GM18511 (cell line): Measurements from ENCODE around the gene TFCP2.

Experiments
- ATAC-seq: cut with Tn5 transposase; IDR thresholded peaks from one replicate; pipeline ENCODE4 v1.9.1; 2021; ENCODE audit warnings: mild to moderate bottlenecking, moderate library complexity; ENCODE audit not compliant: unreplicated experiment

The TFCP2 gene

GRCh38 chr12:51160814-51161459 lies 12.0 kb downstream of the TFCP2 start:
- no peak for ATAC-seq

DNA sequence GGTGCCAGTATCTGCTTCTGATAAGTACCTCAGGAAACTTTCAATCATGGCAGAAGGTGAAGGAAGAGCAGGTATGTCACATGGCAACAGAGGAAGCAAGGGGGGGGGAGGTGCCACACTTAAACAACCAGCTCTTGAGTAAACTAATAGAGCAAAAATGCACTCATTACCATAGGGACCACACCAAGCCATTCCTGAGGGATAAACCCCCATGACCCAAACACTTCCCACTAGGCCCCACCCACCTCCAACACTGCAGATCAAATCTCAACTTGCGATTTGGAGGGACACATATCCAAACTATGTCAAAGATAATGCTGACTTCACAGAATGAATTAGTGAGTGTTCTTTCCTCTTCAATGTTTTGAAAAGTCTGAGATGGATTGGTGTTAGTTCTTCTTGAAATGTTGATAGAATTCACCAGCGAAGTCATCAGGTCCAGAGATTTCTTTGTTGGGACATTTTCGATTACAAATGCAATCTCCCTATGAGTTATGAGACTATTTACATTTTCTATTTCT lies 16.6 kb downstream of the TFCP2 start:
- no peak for ATAC-seq

DNA sequence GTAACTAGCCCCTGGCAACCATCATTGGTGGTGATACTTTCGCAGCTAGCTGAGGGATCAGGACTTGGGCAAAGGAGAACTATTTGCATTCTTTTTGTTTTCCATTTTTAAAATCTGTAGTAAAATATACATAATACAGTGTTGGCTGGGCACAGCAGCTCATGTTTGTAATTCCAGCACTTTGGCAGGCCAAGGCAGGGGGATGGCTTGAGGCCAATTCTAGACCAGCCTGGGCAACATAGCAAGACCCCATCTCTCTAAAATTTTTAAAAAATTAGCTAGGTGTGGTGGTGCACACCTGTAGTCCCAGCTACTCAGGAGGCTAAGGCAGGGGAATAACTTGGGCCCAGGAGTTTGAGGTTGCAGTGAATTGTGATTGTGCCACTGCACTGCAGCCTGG lies 20.0 kb downstream of the TFCP2 start:
- ATAC-seq, result no peak

- ATAC-seq, result no peak
These were observed 22.2 kb downstream of the TFCP2 start for GRCh38 chr12:51150777-51151176.

GRCh38 chr12:51147309-51147708 lies 25.6 kb downstream of the TFCP2 start:
- no peak for ATAC-seq

- no peak for ATAC-seq
These were observed 33.6 kb downstream of the TFCP2 start for GRCh38 chr12:51139292-51139844.

DNA sequence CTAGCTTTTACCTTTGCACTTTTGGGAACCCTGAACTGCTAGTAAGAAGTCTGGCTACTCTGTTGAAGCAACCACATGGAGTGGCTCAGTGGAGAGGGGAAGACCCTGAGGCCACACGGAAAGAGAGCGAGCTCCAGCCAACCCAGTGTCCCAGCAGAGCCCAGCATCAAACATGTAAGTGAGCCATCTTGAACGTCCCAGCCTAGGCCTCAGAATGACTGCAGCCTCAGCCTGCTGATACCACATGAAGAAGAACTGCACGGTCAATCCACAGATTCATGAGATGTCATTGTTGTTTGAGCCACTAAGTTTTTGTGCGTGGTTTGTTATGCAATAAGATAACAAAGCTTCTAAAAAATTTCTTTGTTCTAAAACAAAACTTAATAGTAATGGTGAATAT lies 40.2 kb downstream of the TFCP2 start:
- ATAC-seq, result no peak

GRCh38 chr12:51131745-51132521 lies 41.0 kb downstream of the TFCP2 start:
- no peak for ATAC-seq

DNA sequence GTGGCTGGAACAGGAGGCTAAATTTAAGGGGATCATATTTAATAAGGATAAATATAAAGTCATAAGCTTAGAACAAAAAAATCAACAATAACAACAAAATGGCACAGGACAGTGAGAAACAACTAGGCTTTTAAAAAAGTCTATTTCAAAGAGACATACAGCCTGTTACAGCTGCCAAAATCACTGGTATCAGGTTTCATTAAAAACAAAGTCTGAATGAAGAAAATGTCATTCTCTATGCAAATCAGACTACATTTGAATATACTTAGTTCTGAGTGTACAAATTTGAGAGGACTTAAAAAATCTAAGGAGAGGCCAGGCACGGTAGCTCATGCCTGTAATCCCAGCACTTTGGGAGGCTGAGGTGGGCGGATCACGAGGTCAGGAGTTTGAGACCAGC lies 44.0 kb downstream of the TFCP2 start:
- ATAC-seq, result no peak

DNA sequence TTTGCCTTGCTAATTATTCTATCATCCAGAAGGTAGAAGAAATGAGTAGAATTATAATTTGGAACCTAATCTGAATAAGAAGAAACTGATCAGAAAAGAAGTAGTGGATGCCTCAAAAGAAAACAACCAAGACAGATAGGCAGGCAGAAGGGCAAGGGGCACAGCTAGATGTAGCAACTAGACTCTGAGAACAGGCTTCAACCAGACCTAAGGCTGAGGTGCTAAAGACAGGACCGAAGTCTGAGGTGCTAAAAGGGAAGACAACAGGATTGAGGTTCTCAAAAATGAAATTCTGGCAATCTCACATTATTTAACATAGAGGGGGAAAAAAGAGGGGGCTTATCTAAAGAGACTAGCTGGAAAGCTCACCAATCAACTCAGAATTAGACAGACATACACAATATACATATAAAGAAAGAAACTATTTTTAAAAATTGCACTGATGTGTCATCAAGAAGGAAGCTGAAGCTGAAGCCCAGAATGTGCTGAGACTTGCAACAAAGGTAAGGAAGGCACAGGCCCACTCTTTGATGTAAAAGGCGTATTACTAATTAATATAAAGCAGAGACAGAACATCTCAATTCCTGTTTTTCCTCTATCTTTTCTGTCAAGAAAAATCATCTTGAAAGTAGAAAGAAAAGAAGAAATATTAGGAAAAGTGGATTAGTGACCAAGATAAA lies 45.7 kb downstream of the TFCP2 start:
- no peak for ATAC-seq

DNA sequence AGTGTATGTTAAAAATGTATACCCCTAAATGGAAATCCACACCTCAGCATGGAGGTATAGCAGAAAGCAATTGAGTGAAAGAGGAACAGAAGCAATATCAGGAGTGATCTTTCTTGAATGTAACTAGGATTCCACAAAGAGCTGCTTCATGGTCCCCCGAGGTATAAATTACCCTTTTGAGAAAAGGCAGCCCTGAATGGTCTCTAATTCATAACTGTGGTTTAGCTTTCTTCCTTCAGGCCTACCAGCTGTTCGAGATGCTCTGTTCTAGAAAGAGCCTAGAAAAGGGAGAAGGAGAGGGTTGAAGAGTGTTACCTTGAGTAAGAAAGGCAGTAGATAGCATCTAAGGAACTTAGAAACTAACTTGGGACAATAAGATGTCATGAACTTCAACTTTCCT lies 46.6 kb downstream of the TFCP2 start:
- ATAC-seq, result no peak

DNA sequence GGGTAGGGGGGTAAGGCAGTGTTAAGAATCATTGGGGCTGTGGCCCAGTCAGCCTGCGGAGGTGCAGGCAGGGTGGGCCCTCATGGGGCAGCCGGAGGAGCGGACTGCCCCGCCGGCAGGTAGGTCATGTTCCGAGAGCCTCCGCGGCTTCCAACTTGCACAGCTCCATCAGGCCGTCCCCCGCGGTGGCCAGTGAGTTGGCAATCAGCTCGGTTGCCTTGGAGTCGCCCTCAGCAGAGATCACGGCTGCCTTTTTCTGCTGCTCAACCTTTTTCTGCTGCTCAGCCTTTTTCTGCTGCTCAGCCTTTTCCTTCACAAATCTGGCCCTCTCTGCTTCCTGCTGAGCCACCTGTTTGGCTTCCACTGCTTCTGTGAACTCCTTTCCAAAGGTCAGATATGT lies 48.4 kb downstream of the TFCP2 start:
- no peak for ATAC-seq

DNA sequence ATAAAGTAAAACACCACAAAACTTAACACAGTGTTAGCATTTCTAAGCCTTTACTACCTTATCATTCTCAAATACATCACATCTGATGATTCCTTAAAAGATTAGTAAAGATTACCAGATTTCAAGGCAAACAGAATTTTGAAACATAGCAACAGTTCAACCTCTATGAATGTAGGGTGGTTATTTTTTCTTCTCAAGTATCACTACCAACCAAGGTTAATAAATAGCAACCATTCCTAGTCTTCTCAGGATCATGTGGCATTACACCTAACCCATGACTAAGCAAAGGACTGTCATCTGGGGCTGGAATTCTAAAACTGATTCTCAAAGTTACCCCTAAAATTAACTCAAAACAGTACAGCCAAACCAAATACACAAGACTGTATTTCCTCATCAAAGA lies 50.1 kb downstream of the TFCP2 start:
- no peak for ATAC-seq

- no peak for ATAC-seq
These were observed 54.2 kb downstream of the TFCP2 start for GRCh38 chr12:51118706-51119105.

DNA sequence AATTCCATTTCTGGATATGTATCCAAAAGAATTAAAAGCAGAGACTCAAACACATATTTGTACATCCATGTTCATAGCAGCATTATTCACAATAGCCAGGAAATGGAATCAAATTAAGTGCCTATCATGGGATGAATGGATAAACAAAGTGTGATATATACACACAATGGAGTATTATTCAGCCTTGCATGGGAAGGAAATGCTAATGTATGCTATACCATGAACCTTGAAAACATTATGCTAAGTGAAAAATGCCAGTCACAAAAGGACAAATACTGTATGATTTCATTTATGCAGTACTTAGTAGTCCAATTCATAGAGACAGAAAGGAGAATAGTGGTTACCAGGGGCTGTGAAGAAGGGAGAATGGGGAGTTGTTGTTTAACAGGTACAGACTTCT lies 57.4 kb downstream of the TFCP2 start:
- no peak for ATAC-seq

DNA sequence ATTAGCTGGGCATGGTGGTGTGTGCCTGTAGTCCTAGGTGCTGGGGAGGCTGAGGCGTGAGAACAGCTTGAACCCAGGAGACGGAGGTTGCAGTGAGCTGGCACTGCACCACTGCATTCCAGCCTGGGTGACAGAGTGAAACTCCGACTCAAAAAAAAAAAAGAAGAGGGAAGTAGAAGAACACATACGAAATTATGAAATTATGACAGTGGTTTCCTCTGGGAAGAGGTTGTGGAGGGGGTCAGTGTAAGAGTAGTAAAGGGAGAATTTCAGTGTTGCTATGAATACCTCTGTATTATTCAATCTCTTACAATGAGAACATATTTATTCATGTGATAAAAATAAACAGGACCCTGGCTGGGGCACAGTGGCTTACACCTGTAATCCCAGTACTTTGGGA lies 64.8 kb downstream of the TFCP2 start:
- no peak for ATAC-seq

DNA sequence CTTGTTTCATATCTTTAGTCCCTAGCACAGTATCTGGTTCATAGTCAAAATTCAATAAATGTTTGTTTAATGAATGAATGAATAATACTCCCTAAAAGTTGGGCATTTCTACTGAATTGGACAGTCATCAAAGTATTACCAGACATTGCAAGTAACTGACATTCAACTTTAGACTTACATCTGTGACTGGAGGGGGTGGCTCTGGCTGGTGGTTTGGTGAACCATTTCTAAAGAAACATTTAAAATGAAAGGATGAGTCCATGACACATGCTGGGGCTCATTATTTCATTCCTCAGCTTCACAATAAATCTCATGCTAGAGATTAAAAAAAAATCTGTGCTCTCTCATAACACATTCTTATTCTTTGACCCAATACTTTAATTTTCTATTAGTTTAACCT lies 69.0 kb downstream of the TFCP2 start:
- no peak for ATAC-seq

GRCh38 chr12:51098611-51099010 lies 74.3 kb downstream of the TFCP2 start:
- ATAC-seq, result no peak

- ATAC-seq, result no peak
These were observed 82.2 kb downstream of the TFCP2 start for GRCh38 chr12:51090705-51091229.

DNA sequence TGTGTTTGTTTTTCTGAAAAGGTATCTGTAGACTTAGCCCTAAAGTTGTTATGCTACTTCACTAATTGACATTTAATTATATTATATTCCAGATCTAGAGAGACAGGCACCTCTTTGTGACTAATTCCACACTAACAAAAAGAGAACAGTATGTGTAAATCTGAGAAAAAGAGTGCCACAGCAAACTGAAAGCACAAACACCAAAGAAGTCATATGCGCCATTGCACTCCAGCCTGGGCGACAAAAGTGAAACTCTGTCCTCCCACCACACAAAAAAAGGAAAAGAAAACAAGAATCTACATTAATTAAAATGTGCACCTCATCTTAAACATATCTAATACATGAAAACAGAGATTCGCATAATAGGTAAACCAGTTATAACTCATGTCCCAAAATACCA lies 85.1 kb downstream of the TFCP2 start:
- no peak for ATAC-seq

DNA sequence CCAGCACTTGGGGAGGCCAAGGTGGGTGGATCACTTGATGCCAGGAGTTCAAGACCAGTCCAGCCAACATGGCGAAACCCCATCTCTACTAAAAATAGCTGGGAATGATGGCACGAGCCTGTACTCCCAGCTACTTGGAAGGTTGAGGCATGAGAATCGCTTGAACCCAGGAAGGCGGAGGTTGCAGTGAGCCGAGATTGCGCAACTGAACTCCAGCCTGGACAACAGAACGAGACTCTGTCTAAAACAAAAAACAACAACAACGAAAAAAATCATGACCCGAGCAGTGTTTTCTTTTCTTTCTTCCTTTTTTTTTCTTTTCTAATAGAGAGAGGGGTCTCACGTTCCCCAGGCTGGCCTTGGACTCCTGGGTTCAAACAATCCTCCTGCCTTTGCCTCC lies 86.0 kb downstream of the TFCP2 start:
- no peak for ATAC-seq
